HCT116 (cell line): Measurements from ENCODE around the gene AKAP11. TPM values are rescaled to one million over a fixed set of nuclear protein-coding genes. Genes with fewer than 3 reads are reported as not detected.

ENCODE experiments used
- ATAC-seq: fragments of 200-7000 bp; cut with Tn5 transposase; 2 replicates; pipeline ENCODE4 v1.9.1; 2020; ENCODE audit warnings: mild to moderate bottlenecking, moderate library complexity
- BruUV-seq: library from RNA; stranded (reverse); fragments of 400-500 nt; replicated peaks from 2 replicates; lab custom pipeline; 2021; lab: Mats Ljungman, UMichigan
- CTCF ChIA-PET: fragments of 300-600 bp; sonication (Branson Sonifier 250); formaldehyde crosslinking; loops from one replicate; lab custom pipeline; 2021; ENCODE audit warnings: antibody characterized with exemption; lab: Charles Lee
- POLR2A ChIA-PET: fragments of 300-600, 350-600 bp; sonication (Branson Sonifier 250); formaldehyde crosslinking; loops from one replicate; lab custom pipeline; 2021; ENCODE audit warnings: antibody characterized with exemption; lab: Charles Lee
- RAD21 ChIA-PET, 2 experiments: fragments of 300-600 bp; sonication (Branson Sonifier 250); formaldehyde crosslinking; loops; one replicate each; lab custom pipeline; 2023; ENCODE audit warnings: low total read pairs in 2 of 2; ENCODE audit not compliant: uncharacterized antibody in 2 of 2, unreplicated experiment in 2 of 2, low non-redundant PET in 1 of 2; lab: Charles Lee
- DNase-seq: peaks from one replicate; pipeline ENCODE4 v3.0.0-alpha.2; 2010; ENCODE audit warnings: low read depth, low spot score
- H2AFZ ChIP-seq: fragments of 200-600 bp; shearing (Covaris generic), sonication (generic); 2 replicates; pipeline ENCODE4 v1.6.1; 2017; ENCODE audit warnings: low read depth, mixed run types, mixed read lengths, antibody characterized with exemption, low read length; ENCODE audit not compliant: poor library complexity, severe bottlenecking
- H3K27ac ChIP-seq: 2 replicates; pipeline ENCODE4 v1.5.1; 2012; ENCODE audit warnings: low read depth, low read length
- H3K27me3 ChIP-seq: fragments of 200-600 bp; sonication (generic); 2 replicates; pipeline ENCODE4 v1.6.1; 2016; ENCODE audit warnings: mixed run types, low read length, mixed read lengths; ENCODE audit not compliant: insufficient read depth
- H3K36me3 ChIP-seq, 2 experiments: fragments of 200-500 bp in 1 of 2; fragments of 200-600 bp in 1 of 2; sonication (Bioruptor generic) in 1 of 2; sonication (generic) in 1 of 2; 2 replicates each; pipeline versions ENCODE4 v1.5.1 to v1.6.1; 2014 to 2016; ENCODE audit warnings: low read length in 2 of 2, inconsistent platforms in 1 of 2, mixed read lengths in 1 of 2, mixed run types in 1 of 2; ENCODE audit not compliant: insufficient read depth in 2 of 2, control insufficient read depth in 1 of 2
- H3K4me1 ChIP-seq, 2 experiments: fragments of 200-600 bp in 1 of 2; sonication (generic) in 1 of 2; 2 replicates each; pipeline versions ENCODE4 v1.5.1 to v1.6.1; 2012 to 2017; ENCODE audit warnings: low read length in 2 of 2, inconsistent platforms in 1 of 2, mild to moderate bottlenecking in 1 of 2, mixed read lengths in 1 of 2, mixed run types in 1 of 2, moderate library complexity in 1 of 2; ENCODE audit not compliant: insufficient read depth in 2 of 2, control insufficient read depth in 1 of 2
- H3K4me2 ChIP-seq: fragments of 200-600 bp; sonication (generic); 2 replicates; pipeline ENCODE4 v1.6.1; 2017; ENCODE audit warnings: mixed run types, low read length, mixed read lengths
- H3K4me3 ChIP-seq, 2 experiments: fragments of 200-600 bp in 1 of 2; sonication (generic) in 1 of 2; replicated peaks in 1 of 2; 2 replicates each; pipeline ENCODE4 v1.5.1; 2011 to 2016; ENCODE audit warnings: low read length in 2 of 2, control low read depth in 1 of 2, low read depth in 1 of 2, mild to moderate bottlenecking in 1 of 2, mixed read lengths in 1 of 2, mixed run types in 1 of 2
- H3K79me2 ChIP-seq: fragments of 200-600 bp; sonication (generic); 2 replicates; pipeline ENCODE4 v1.6.1; 2017; ENCODE audit warnings: mild to moderate bottlenecking, mixed run types, low read length, moderate library complexity, mixed read lengths; ENCODE audit not compliant: insufficient read depth
- H3K9ac ChIP-seq: fragments of 200-600 bp; sonication (generic); 2 replicates; pipeline ENCODE4 v1.6.1; 2016; ENCODE audit warnings: low read length, mixed read lengths
- H3K9me2 ChIP-seq: fragments of 200-600 bp; sonication (generic), shearing (Covaris generic); 2 replicates; pipeline ENCODE4 v1.6.1; 2017; ENCODE audit warnings: mixed run types, mild to moderate bottlenecking, moderate library complexity; ENCODE audit not compliant: insufficient read depth
- H3K9me3 ChIP-seq, 2 experiments: fragments of 200-500 bp in 1 of 2; fragments of 200-600 bp in 1 of 2; sonication (Bioruptor generic) in 1 of 2; sonication (generic) in 1 of 2; 2 replicates each; pipeline ENCODE4 v1.6.1; 2014 to 2017; ENCODE audit warnings: low read length in 2 of 2, mixed read lengths in 2 of 2, inconsistent platforms in 1 of 2, low read depth in 1 of 2, mild to moderate bottlenecking in 1 of 2, mixed run types in 1 of 2, moderate library complexity in 1 of 2; ENCODE audit not compliant: control insufficient read depth in 1 of 2, insufficient read depth in 1 of 2
- H4K20me1 ChIP-seq: fragments of 200-600 bp; sonication (generic), shearing (Covaris generic); 2 replicates; pipeline ENCODE4 v1.6.1; 2017; ENCODE audit warnings: mixed run types, mild to moderate bottlenecking, moderate library complexity; ENCODE audit not compliant: insufficient read depth
- ATF3 ChIP-seq: IDR thresholded peaks from 2 replicates; pipeline ENCODE4 v1.6.1; 2012
- CBX3 ChIP-seq: IDR thresholded peaks from 2 replicates; pipeline ENCODE4 v1.6.1; 2012; ENCODE audit warnings: low read depth
- CEBPB ChIP-seq: IDR thresholded peaks from 2 replicates; pipeline ENCODE4 v1.6.1; 2012; ENCODE audit warnings: low read depth
- EGR1 ChIP-seq: IDR thresholded peaks from 2 replicates; pipeline ENCODE4 v1.6.1; 2012; ENCODE audit warnings: low read depth
- ELF1 ChIP-seq: IDR thresholded peaks from 2 replicates; pipeline ENCODE4 v1.6.1; 2012; ENCODE audit warnings: low read depth, borderline replicate concordance
- EZH2 ChIP-seq: fragments of 200-600 bp; sonication (generic); IDR thresholded peaks from 2 replicates; pipeline ENCODE4 v1.6.1; 2017; ENCODE audit warnings: antibody characterized with exemption, mixed run types
- JUND ChIP-seq: IDR thresholded peaks from 2 replicates; pipeline ENCODE4 v1.6.1; 2012
- MAX ChIP-seq: IDR thresholded peaks from 2 replicates; pipeline ENCODE4 v1.6.1; 2012
- POLR2A ChIP-seq: IDR thresholded peaks from 2 replicates; pipeline ENCODE4 v1.7.0; 2011; ENCODE audit warnings: borderline replicate concordance; ENCODE audit not compliant: insufficient read depth, insufficient read length; ENCODE audit errors: extremely low read depth
- POLR2AphosphoS5 ChIP-seq: IDR thresholded peaks from 2 replicates; pipeline ENCODE4 v1.6.1; 2011; ENCODE audit warnings: mild to moderate bottlenecking, low read depth, low read length, moderate library complexity
- RAD21 ChIP-seq: IDR thresholded peaks from 2 replicates; pipeline ENCODE4 v1.6.1; 2012; ENCODE audit warnings: low read depth, mild to moderate bottlenecking
- REST ChIP-seq: IDR thresholded peaks from 2 replicates; pipeline ENCODE4 v1.6.1; 2012; ENCODE audit warnings: low read depth
- SIN3A ChIP-seq: IDR thresholded peaks from 2 replicates; pipeline ENCODE4 v1.6.1; 2012; ENCODE audit warnings: low read depth
- SP1 ChIP-seq: IDR thresholded peaks from 2 replicates; pipeline ENCODE4 v1.6.1; 2012; ENCODE audit warnings: low read depth
- SRF ChIP-seq: IDR thresholded peaks from 2 replicates; pipeline ENCODE4 v1.6.1; 2012; ENCODE audit warnings: low read depth
- YY1 ChIP-seq: IDR thresholded peaks from 2 replicates; pipeline ENCODE4 v1.6.1; 2011; ENCODE audit warnings: low read length, low read depth, moderate library complexity, mild to moderate bottlenecking; ENCODE audit not compliant: insufficient replicate concordance; ENCODE audit errors: extremely low read depth
- ZFX ChIP-seq: fragments of 450-650 bp; IDR thresholded peaks from 2 replicates; pipeline ENCODE4 v1.6.1; 2017
- ZNF274 ChIP-seq: fragments of 200-500 bp; sonication (Bioruptor generic); IDR thresholded peaks from 2 replicates; pipeline ENCODE4 v1.6.1; 2014; ENCODE audit warnings: mild to moderate bottlenecking, low read depth, low read length, inconsistent platforms
- intact Hi-C: fragments of 100-400 bp; cut with micrococcal nuclease; formaldehyde crosslinking; loops from 2 replicates; pipeline ENCODE4 v1.10.0; 2022
- total RNA-seq: library from RNA; stranded (reverse); gene quantifications from one replicate; pipeline ENCODE4 v1.2.1, GENCODE V29; 2021; ENCODE audit not compliant: unreplicated experiment

AKAP11 gene
- total RNA-seq, 1 experiment from 2014 or later = 21.7 TPM

- TF ChIP-seq ZNF274 = no peak
- TF ChIP-seq SIN3A = no peak
These were observed 7.1 kb downstream of the AKAP11 start (continued) for GRCh38 chr13:42279080-42279479.

- H3K4me3 ChIP-seq = no peak overlapping the region
- H2AFZ ChIP-seq = no peak overlapping the region
- no peaks in the 10 kb centered on the region for H4K20me1 ChIP-seq
- ChIA-PET CTCF (no interaction called here), POLR2A (no interaction called here), RAD21 (no interaction called here)
- no TSS peak for BruUV-seq
- no peaks in the 10 kb centered on the region for H3K4me1 ChIP-seq
- peaks cover 53% of the 10 kb centered on the region for H3K79me2 ChIP-seq
- no peak for ATAC-seq
- H3K36me3 ChIP-seq = no peaks in the 10 kb centered on the region
- H3K9me3 ChIP-seq = no peaks in the 10 kb centered on the region
- no peaks in the 10 kb centered on the region for H3K9me2 ChIP-seq
- H3K4me2 ChIP-seq = no peak overlapping the region
- no peak overlapping the region for H3K9ac ChIP-seq
- intact Hi-C loops = no loop called here
- no peaks in the 10 kb centered on the region for H3K27me3 ChIP-seq
- H3K27ac ChIP-seq = no peak overlapping the region
- no peak for TF ChIP-seq POLR2A
- no peak for TF ChIP-seq ATF3
- no peak for TF ChIP-seq SIN3A
- no peak for TF ChIP-seq ZFX
- TF ChIP-seq ZNF274 = no peak
- no peak for TF ChIP-seq EZH2
- TF ChIP-seq ELF1 = no peak
- no peak for TF ChIP-seq CEBPB
- no peak for TF ChIP-seq SRF
- TF ChIP-seq REST = no peak
- no peak for TF ChIP-seq EGR1
- no peak for TF ChIP-seq JUND
- TF ChIP-seq CBX3 = no peak
- no peak for TF ChIP-seq YY1
- no peak for TF ChIP-seq MAX
- TF ChIP-seq RAD21 = no peak
- no peak for TF ChIP-seq POLR2AphosphoS5
- no peak for TF ChIP-seq SP1
- DNase-seq = no peak
These were observed 8.0 kb downstream of the AKAP11 start for GRCh38 chr13:42279986-42280385.
